HG03469 (cell line): ENCODE data around the gene RIPOR2.
"Not testable (repeated sequence)": the region's sequence is repeated elsewhere in the genome, so short reads cannot be mapped to it uniquely, and the experiment has no call there.

Experiments used
- ATAC-seq: cut with Tn5 transposase; IDR thresholded peaks from one replicate; pipeline ENCODE4 v1.9.1; 2021; ENCODE audit warnings: mild to moderate bottlenecking, moderate library complexity, moderate number of reproducible peaks; ENCODE audit not compliant: unreplicated experiment

Gene RIPOR2

DNA sequence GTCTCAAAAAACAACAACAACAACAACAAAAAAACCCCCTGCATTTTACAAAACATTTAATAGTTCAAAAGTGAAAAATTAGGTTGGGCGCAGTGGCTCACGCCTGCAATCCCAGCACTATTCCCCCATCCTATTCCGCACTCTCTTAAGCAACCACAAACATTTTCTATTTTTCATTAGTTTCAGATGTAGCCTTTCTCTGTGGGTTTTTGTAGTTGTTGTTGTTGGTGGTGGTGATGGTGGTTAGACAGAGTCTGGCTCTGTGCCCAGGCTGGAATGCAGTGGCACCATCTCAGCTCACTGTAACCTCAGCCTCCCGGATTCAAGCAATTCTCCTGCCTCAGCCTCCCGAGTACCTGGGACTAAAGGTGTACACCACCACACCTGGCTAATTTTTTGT lies 167.4 kb downstream of the RIPOR2 start:
- ATAC-seq = no peak

DNA sequence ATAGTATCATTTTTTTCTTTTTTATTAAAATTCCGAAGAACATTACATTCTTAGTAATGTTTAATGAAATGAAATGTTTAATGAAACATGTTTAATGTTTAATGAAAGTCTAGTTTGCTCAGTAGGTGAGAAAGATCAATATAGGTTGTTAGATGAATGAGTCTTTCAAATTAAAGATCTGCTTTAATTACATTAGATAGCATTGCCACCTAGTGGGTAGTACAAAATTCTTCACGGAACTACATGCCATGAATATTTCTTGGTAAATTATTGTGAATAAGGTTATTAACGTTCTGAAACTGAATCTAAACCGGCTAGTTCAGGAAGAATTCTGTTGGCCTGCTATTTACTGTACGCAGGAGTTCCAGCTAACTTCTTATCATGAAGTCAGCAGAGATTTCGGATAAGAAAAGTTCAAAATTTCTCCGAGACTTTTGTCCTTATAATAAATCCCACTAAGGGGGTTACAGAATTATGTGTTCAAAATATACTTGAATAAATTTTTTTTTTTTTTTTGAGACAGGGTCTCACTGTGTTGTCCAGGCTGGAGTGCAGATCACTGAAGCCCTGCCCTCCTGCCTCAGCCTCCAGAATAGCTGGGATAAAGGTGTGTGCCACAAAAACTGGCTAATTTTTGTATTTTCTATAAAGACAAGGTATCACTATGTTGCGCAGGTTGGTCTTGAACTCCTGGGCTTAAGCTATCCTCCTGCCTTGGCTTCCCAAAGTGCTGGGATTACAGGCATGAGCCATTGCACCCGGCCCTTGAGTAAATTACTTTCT lies 168.9 kb downstream of the RIPOR2 start:
- peak; percentile 46 for ATAC-seq

DNA sequence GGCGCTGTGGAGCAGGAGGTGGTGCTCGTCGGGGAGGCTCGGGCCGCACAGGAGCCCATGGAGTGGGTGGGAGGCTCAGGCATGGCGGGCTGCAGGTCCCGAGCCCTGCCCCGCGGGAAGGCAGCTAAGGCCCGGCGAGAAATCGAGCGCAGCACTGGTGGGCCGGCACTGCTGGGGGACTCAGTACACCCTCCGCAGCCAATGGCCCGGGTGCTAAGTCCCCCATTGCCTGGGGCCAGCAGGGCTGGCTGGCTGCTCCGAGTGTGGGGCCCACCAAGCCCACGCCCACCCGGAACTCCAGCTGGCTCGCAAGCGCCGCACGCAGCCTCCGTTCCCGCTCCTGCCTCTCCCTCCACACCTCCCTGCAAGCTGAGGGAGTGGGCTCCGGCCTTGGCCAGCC lies 169.8 kb downstream of the RIPOR2 start:
- ATAC-seq = not testable (repeated sequence)

DNA sequence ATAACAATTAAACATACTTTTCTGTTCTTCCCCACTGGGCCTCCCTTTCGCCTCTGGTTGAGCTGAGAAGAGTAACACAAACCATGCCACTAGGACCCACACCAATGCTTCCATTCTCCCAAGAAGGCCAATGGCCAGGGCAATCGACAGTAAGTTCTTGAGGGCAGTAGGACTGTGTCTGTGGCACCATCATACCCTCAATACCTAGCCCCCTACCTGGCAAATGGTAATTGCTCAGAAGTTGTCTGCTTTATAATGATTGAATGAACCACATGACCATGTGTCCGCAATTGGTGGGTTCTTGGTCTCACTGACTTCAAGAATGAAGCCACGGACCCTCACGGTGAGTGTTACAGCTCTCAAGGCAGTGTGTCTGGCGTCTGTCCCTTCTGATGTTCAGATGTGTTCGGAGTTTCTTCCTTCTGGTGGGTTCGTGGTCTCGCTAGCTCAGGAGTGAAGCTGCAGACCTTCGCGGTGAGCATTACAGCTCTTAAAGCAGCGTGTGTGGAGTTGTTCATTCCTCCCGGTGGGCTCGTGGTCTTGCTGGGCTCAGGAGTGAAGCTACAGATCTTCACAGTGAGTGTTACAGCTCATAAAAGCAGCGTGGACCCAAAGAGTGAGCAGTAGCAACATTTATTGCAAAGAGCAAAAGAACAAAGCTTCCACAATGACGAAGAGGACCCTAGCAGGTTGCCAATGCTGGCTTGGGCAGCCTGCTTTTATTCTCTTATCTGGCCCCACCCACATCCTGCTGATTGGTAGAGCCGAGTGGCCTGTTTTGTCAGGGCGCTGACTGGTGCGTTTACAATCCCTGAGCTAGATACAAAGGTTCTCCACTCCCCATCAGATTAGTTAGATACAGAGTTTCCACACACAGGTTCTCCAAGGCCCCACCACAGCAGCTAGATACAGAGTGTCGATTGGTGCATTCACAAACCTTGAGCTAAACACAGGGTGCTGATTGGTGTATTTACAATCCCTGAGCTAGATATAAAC lies 170.6 kb downstream of the RIPOR2 start:
- ATAC-seq = not testable (repeated sequence)

DNA sequence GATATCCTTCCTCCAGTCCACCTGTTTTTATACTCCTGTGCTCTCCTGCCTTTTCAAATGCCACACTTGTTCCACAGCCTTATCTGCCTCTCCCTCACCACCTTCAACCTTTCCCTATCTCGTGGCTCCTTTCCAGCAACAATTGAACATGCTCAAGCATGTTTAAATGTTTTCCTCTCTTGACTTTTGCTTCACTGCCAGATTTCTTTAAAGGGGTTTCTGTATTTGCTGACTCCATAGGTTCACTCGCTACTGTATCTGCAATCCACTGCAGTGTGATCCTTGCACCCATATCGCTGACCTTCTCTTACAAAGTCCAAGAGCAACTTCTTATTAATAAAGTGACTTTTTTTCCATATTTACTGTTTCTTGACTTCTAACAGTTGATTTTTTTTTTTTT lies 172.2 kb downstream of the RIPOR2 start:
- no peak for ATAC-seq

DNA sequence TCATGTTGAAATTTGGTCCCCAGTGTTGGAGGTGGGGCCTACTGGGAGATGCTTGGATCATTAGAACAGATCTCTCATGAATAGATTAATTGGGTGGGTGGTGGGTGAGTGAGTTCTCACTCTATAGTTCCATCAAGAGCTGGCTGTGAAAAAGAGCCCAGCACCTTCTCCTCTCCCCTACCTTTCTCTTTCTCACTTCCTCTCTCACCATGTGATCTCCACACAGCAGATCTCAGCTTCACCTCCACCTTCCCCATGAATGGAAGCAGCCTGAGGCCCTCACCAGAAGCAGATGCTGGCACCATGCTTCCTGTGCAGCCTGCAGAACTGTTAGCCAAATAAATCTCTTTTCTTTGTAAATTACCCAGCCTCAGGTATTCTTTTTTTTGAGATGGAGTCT lies 173.9 kb downstream of the RIPOR2 start:
- no peak for ATAC-seq

DNA sequence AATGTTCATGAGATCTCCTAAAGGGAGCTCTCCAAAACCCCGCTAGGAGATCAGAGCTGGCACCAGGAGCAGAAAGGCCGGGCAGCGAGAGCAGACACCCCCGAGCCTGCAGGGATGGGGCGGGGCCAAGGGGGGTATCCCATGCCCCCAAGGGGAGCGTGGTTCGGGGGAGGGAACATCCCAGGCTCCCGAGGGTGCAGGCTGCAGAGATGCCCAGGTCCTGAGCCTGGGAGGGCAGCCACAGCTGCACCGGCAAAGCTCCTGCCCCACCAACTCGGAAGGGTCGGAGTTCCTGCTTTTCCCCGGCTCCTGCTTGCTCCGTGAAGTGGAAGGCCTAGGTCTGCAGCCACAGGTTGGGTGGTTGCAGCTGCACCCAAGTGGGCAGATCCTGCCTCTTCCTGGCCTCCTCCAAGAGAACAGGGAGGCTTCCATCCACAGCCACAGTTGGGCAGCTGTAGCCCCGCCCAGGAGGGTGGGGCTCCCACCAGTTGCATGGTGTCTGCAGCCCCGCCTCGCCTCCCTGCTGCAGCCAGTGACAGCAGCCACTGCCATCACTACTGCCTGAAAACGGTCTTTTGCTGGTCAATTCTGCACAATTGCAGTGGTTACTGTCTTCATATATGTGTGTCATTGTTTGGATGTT lies 174.4 kb downstream of the RIPOR2 start:
- no peak for ATAC-seq

DNA sequence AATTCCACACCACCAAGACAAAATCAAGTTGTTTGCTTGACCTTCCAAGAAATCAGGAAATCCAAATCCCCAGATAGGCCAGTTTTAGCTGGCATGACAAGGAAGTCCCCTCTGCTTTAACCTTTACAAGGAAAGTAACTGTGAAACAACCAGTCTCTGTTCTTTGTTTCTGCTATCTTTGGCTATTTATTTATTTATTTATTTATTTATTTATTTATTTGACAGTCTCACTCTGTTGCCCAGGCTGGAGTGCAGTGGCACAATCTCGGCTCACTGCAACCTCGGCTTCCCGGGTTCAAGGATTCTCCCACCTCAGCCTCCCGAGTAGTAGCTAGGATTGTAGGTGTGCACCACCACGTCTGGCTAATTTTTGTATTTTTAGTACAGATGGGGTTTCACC lies 175.6 kb downstream of the RIPOR2 start:
- no peak for ATAC-seq

DNA sequence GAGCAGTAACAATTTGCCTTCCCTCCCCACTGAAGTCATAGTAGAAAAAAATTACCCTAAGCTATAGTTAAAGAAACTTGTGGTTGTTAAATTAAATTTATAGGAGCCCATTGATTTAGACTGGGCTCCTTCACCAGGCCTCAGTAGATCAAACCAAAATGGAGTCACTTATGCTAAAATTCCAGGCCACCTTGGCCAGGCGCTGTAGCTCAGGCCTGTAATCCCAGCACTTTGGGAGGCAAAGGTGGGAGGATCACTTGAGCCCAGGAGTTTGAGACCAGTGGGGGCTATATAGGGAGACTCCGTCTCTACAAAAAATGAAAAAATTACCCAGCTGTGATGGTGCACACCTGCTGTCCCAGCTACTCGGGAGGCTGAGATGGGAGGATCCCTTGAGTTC lies 176.0 kb downstream of the RIPOR2 start:
- ATAC-seq = no peak

DNA sequence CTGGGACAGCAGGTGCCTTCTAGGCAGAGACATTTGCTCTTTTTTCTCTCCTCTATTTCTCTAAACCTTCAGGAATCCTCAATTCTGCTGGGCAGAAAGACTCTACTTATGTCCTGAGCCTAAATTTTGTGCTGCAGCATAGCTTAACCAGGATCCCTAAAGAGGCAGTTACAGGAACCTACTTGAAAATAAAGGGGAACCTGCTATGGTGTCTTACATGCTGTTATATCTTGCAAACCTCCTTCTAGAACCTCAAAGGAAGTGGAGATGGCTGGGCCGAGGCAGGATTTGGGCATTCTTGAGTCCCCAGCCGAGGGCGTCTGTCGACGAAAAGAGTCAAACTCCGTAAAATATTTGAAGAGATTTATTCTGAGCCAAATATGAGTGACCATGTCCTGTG lies 178.1 kb downstream of the RIPOR2 start:
- ATAC-seq = no peak

DNA sequence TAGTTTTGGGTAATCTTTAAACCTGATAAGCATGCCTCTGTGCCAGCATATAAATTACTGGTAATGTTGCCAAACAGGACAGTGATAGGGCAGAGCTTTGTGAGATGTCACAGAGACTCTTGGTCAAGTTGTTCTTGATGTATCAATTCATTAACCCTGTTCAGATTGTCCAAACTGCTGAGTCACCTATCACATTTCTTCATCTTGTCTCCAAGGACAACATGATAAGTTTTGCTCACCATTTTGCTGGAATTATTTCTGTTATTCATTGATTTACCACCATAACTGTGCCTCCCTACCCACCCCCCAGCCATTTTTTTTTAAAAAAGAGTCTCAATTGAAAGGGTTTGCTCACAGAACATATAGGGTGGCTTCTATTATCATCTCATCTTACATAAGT lies 180.5 kb downstream of the RIPOR2 start:
- no peak for ATAC-seq

DNA sequence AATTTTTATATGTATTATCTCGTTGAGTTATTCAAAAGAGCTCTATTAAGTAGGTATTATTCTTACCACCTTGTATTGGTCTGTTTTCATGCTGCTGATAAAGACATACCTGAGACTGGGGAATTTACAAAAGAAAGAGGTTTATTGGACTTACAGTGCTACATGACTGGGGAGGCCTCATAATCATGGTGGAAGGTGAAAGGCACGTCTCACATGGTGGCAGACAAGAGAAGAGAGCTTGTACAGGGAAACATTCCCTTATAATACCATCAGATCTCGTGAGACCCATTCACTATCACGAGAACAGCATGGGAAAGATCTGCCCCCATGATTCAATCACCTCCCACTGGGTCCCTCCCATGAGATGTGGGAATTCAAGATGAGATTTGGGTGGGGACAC lies 181.4 kb downstream of the RIPOR2 start:
- not testable (repeated sequence) for ATAC-seq
